H4 (cell line): ENCODE data around the gene PCGF5. TPM values are rescaled to one million over a fixed set of nuclear protein-coding genes. Genes with fewer than 3 reads are reported as not detected.

ENCODE experiments used
- DNase-seq: peaks from one replicate; pipeline ENCODE4 v3.0.0-alpha.2; 2015; ENCODE audit warnings: low spot score
- total RNA-seq: library from RNA; depleted of rRNA; stranded (reverse); fragments of >200 nt; shearing (Covaris generic); gene quantifications from 2 replicates; pipeline ENCODE4 v1.2.3, GENCODE V29; 2014; rRNA removed

PCGF5 gene
- total RNA-seq, 1 experiment from 2014 or later = 29.6 TPM

- DNase-seq = no peak
These were observed 108.0 kb downstream of the PCGF5 start for GRCh38 chr10:91328320-91328984.

Other genes starting within 250 kb of the PCGF5 start
- 5.0 and 5.7 TPM in 2 replicates for gene HECTD2, start 189.7 kb downstream of the PCGF5 start, total RNA-seq